Thyroid gland (tissue), 4 donors: ENCODE data around the gene SPEG.

Experiments
- POLR2A ChIP-seq, 2 donors: fragments of 450-650 bp; IDR thresholded peaks; one replicate each; pipeline ENCODE4 v1.6.1; 2017; ENCODE audit warnings: antibody characterized with exemption in 2 of 2, mild to moderate bottlenecking in 2 of 2, moderate library complexity in 1 of 2
- TF ChIP-seq, protein P1 (sequence below), 6 experiments: fragments of 200-600 bp in 3 of 6; fragments of 450-650 bp in 3 of 6; sonication (generic) in 3 of 6; IDR thresholded peaks; one replicate each; pipeline ENCODE4 v1.5.1; 2016 to 2019; ENCODE audit warnings: antibody characterized with exemption in 6 of 6, mild to moderate bottlenecking in 2 of 6, inconsistent platforms in 1 of 6, moderate library complexity in 1 of 6

- no peak for TF ChIP-seq POLR2A (IDR thresholded peaks at IDR 0.05)
- TF ChIP-seq, protein P1, sequence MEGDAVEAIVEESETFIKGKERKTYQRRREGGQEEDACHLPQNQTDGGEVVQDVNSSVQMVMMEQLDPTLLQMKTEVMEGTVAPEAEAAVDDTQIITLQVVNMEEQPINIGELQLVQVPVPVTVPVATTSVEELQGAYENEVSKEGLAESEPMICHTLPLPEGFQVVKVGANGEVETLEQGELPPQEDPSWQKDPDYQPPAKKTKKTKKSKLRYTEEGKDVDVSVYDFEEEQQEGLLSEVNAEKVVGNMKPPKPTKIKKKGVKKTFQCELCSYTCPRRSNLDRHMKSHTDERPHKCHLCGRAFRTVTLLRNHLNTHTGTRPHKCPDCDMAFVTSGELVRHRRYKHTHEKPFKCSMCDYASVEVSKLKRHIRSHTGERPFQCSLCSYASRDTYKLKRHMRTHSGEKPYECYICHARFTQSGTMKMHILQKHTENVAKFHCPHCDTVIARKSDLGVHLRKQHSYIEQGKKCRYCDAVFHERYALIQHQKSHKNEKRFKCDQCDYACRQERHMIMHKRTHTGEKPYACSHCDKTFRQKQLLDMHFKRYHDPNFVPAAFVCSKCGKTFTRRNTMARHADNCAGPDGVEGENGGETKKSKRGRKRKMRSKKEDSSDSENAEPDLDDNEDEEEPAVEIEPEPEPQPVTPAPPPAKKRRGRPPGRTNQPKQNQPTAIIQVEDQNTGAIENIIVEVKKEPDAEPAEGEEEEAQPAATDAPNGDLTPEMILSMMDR (IDR thresholded peaks at IDR 0.05) = no peak
Measured at GRCh38 chr2:219403861-219404260, 30.8 kb upstream of the SPEG start.
